Stimulated activated CD4-positive, alpha-beta T cell treated with anti-CD3 and anti-CD28 coated beads, Interleukin-2, amount 100 ng/mL, for 4 hours (primary cell): ENCODE results near the gene GNPTG.

Experiments
- DNase-seq: peaks from one replicate; pipeline ENCODE4 v3.0.0-alpha.2; 2020; ENCODE audit warnings: low read depth

GNPTG gene

GRCh38 chr16:1347286-1347855, 4.4 kb upstream of the GNPTG start:
- DNase-seq: no peak

- no peak for DNase-seq
Measured at GRCh38 chr16:1347962-1348361, 3.8 kb upstream of the GNPTG start.

GRCh38 chr16:1348441-1348840, 3.3 kb upstream of the GNPTG start:
- DNase-seq: no peak

DNA sequence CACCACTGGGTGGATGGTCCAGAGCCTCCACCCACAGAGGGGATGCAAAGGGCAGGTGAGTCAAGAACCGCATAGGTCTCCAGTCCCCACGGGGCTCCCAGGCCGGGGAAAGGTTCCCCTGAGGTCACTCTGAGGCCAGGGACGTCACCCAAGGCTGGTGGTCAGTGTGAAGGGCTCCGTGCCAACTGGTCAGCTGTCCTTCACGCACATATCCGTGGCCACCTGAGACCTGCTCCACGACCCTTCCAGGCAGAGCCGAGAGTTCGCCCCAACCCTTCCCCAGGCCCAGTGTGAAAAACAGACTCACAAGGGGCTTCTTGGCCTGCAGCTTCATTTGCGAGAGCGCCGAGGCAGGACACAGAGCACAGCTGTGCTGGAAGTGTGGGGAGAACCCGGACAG, 2.8 kb upstream of the GNPTG start:
- DNase-seq: no peak

GRCh38 chr16:1349351-1349750, 2.4 kb upstream of the GNPTG start:
- no peak for DNase-seq

DNA sequence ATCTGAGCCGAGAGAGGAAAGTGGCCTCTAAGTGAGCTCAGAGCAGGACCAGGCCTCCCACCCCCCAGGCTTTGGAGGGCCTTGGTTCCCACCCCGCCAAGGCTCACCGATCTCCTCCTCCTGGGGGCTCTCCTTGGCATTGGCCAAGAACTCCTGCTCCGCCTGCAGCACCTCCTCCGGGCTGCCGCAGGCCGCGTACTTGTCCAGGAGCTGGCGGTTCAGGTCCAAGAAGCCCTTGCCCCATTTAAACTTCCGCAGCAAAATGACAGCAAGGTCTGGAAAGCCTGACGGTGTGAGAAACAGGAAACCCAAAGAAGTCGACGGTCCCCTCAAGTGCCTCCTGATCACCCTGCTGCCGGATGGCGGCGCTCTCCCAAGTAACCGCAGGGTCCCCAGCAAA, 1.8 kb upstream of the GNPTG start:
- DNase-seq: no peak

DNA sequence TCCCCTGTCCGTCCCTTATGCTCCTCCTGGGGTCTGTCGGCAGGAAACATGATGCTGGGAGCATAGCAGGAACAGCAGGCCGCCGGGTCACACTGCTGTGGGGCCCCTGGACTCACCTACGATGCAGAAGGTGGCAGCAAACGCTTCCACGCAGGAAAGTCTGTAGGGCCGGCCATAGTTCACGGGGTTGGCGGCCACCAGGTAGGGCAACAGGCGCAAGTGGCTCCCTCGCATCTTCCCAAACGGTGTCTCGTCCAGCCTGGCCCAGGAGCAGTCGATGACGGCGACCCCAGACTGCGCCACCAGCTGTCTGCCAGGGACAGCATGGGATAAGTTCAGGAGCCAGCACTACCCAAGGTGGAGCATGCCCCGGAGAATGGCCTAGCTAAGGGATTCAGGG, 1.0 kb upstream of the GNPTG start:
- no peak for DNase-seq

DNA sequence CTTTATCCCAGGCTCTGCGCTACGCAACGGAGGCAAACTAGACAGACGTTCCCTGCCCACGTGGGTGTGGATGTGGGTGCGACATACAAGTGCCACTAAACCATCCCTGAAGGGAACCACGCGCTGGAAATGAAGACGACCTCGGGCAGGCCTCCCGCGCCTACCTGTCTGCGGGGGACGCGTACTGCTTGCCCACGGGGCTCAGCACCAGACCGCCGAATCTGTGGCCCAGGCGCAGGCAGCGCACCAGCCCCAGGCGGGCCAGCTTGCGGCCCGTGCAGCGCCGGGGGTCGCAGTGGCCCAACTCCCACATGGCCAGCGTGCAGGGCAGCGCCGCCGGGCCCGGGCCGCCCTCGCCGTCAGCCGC, 533 bp upstream of the GNPTG start:
- DNase-seq: no peak

DNA sequence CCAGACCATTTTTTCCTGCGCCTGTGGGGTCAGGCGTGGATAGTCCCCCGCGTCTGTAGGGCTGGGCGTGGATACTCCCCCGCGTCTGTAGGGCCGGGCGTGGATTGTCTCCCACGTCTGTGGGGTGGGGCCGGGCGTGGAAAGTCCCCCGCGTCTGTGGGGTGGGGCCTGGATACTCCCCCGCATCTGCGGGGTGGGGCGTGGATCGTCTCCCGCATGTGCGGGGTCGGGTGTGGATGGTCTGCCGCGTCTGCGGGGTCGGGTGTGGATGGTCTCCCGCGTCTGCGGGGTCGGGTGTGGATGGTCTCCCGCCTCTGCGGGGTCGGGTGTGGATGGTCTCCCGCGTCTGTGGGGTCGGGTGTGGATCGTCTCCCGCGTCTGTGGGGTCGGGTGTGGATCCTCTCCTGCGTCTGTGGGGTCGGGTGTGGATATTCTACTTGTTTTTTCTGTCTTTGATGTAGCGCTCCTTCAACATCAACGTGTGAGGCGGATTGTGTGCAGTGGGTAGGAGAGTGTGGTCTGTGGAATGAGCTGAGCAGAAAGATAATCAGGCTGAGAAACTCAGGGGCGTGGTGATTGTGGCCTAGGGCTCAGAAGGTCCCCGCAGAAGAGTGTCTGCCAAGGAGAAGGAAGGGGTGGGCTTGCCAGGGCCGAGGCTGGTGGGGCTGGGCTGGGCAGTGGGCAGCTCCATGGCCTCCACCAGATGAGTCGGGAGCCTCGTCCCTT, 3.2 kb downstream of the GNPTG start:
- DNase-seq: no peak

DNA sequence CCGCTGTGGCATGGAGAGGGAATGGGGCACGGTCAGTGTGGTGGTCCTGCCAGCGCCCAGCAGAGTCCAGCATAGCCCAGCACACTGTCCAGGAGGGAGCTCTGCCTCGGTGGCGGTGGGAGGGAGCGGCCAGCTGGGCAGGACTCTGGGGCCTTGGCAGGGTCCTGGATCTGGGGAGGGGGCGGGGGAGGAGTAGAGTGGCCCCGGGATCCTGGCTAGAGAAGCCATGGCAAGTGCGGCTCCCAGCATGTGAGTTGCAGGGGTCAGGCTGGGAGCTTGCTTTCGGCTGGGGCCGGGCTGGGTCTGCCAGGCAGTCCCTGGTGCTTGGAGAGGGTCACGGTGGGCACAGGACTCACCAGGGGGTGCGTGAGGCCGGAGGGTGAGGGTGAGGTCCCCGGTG, 3.9 kb downstream of the GNPTG start:
- DNase-seq: no peak

- no peak for DNase-seq
Measured at GRCh38 chr16:1356061-1356900, 4.5 kb downstream of the GNPTG start.

- no peak for DNase-seq
Measured at GRCh38 chr16:1357906-1358566, 6.3 kb downstream of the GNPTG start.

DNA sequence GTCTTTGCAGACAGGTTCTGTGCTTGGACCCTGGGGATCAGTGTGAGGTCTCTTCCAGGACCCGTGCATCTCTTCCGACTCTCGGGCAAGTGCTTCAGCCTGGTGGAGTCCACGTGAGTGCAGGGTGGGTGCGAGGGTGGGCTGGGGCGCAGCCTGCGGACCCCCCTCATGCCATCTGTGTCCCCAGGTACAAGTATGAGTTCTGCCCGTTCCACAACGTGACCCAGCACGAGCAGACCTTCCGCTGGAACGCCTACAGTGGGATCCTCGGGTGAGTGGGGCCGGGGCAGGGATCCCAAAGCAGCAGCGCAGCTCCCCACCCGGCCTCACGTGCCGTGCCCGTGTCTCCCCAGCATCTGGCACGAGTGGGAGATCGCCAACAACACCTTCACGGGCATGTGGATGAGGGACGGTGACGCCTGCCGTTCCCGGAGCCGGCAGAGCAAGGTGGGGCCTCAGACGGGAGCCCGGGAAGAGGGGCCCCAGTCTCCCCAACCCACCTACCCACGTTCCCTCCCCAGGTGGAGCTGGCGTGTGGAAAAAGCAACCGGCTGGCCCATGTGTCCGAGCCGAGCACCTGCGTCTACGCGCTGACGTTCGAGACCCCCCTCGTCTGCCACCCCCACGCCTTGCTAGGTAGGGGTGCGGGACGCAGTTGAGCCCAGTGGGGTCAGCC, 10.1 kb downstream of the GNPTG start:
- DNase-seq: no peak

GRCh38 chr16:1362807-1363206, 11.1 kb downstream of the GNPTG start:
- no peak for DNase-seq

DNA sequence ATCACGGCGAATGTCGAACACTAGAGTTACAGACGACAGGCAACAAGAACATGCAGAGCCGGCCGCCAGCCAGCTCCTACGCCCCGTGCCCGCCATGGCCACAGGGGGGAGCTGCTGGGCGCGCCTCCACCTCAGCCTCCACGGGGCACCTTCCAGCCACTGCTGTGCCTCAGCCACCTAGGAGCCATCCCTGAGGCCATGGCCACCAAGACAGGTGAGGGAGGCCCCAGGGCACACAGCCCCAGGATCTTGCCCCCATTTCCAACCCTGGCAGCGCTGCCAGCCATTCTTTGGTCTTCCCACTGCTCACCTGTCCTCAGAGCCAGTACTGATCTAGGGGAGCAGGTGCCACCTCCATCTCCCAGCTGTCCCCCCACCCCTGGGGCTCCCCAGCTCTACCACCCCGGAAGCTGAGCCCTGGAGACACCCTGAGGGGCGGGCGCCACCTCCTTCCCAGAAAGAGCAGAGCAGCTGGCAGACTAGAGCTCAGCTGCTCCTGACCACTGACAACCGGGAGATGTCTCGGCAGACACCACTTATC, 11.8 kb downstream of the GNPTG start:
- peak; percentile 40 for DNase-seq

DNA sequence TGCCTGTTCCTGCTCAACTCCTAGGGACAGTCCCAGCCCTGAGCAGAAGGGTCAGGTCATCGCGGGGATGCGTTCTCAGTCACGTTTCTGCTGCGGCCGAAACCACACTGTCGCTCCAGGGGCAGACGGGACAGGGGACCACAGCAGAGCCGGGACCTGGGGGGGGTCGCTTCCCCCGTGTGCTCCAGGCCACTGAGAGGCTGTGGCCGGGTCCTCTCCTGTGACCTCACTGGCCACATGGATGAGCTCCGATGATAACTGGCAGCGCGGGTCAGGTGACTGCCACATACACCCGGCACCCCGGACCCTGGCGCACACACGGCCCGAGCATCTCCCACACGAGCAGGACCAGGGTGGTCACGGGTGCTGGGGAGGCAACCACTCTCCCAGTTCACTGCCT, 12.8 kb downstream of the GNPTG start:
- DNase-seq: no peak

DNA sequence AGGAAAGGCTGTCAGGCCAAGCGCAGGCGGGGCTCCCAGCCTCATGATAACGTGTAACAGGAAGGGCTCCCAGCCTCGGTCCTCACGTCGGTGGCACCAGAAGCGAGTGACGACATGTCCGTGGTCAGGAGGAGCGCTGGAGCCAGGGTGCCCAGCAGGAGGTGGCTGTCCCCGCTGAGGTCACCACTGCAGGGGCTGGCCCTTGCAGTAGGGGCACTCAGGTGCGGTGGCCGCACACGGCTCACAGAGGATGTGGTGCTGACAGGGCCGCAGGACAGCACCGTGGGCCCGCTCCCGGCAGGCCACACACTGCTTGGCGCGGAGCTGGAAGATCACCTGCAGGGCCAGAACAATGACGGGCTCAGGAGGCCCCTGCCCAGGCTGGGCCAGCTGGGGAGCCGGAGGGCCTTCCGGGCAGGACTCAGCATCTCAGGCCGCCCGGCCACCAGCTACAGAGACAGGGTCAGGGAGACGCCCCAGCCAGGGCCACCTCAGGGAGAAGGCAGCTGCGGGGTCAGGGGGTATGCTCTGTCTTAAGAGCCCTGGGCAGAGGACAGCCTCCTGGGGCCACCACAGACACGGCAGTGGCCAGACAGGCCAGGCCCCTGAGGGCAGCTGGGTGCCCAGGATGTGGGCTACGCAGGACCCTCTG, 14.5 kb downstream of the GNPTG start:
- no peak for DNase-seq

DNA sequence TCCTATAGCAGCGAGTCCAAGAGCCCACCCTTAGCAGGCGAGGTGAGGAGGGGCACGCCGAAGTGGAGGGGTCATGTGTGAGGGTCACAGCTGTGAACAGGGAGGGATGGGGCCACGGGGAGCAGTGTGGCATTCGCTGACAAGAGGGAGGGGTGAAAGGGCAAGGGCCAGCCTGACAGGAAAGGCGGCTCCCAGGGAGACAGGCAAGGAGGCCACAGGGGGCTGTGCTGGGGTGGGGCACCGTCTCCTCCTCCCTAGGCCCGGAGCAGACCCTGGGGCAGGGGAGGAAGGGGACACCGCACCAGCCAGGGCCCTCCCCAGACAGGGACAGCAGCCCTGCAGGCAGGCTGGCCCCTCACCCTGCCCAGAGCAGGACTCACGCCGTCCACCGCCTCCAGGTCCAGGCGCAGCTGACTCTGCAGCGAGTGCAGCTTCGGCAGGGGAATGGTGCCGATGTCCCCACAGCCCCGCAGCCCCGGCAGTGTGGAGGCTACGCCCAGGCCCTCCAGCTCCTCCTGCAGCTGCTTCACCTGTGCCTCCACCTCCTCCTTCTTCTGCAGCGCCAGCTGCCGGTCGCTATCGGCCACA, 15.1 kb downstream of the GNPTG start:
- no peak for DNase-seq

DNA sequence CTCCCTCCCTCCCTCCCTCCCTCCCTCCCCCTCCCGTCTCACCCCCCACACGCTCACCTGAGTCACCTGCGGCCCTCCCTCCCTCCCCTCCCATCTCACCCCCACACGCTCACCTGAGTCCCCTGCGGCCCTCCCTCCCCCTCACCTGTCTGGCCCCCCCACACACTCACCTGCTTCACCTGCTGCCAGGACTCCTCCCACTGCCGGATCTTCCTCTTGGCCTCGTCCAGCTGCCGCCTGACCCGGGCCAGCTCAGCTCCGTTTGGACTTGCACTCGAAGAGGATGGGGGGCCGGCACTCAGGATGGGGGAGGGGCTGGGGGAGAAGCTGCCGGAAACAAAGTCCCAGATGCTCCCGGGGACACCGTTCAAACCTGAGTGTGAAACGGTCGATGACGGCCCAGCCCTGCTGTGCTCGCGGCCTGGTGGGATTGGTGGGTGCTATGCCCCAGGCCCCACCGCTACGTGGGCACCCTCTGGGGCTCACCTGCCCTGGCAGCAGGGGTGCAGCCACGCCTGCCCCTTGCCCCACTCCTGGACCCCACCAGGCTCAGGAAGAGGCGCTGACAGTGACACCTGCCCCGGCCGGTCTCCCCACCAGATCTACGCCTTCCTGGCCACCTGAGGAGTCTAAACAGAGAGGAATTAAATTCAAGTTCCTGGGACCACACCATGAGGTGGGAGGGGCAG, 15.9 kb downstream of the GNPTG start:
- DNase-seq: no peak
